Tibial artery (tissue), 4 donors: ENCODE measurements around the gene PNPLA1.

Source experiments
- DNase-seq, 2 donors: peaks; one replicate each; pipeline ENCODE4 v3.0.0-alpha.2; 2019
- H3K27ac ChIP-seq, 2 donors: fragments of 200-600 bp; sonication (generic) in 1 of 2; 1 replicate in 1 of 2; 2 replicates in 1 of 2; pipeline ENCODE4 v1.5.1; 2018 to 2019; ENCODE audit warnings: mild to moderate bottlenecking in 1 of 2
- H3K27me3 ChIP-seq, 2 donors: fragments of 200-600 bp; sonication (generic) in 1 of 2; one replicate each; pipeline versions ENCODE4 v1.5.1 to v1.6.0; 2016 to 2019
- H3K36me3 ChIP-seq, 3 donors: fragments of 200-600 bp; sonication (generic) in 2 of 3; one replicate each; pipeline ENCODE4 v1.5.1; 2016 to 2019; ENCODE audit warnings: mild to moderate bottlenecking in 2 of 3
- H3K4me1 ChIP-seq, 4 donors: fragments of 200-600 bp; sonication (generic) in 2 of 4; 1 replicate in 3 of 4; 2 replicates in 1 of 4; pipeline ENCODE4 v1.5.1; 2016 to 2019
- H3K4me3 ChIP-seq, 2 donors: fragments of 200-600 bp; sonication (generic) in 1 of 2; 1 replicate in 1 of 2; 2 replicates in 1 of 2; pipeline ENCODE4 v1.5.1; 2018 to 2019; ENCODE audit warnings: mild to moderate bottlenecking in 2 of 2
- H3K9me3 ChIP-seq, 3 donors: fragments of 200-600 bp; sonication (generic) in 1 of 3; one replicate each; pipeline ENCODE4 v1.5.1; 2016 to 2019
- intact Hi-C: fragments of 100-400 bp; cut with DNase I; formaldehyde crosslinking; loops from one replicate; pipeline ENCODE4 v1.15.0; 2023; ENCODE audit warnings: low total_unique reads
- TF ChIP-seq, protein P1 (sequence below), 2 experiments: fragments of 200-600 bp in 1 of 2; fragments of 450-650 bp in 1 of 2; IDR thresholded peaks; one replicate each; pipeline ENCODE4 v1.5.1; 2017 to 2019; ENCODE audit warnings: antibody characterized with exemption in 2 of 2, mild to moderate bottlenecking in 1 of 2, moderate library complexity in 1 of 2

PNPLA1 gene

GRCh38 chr6:36357872-36358225, 88.0 kb downstream of the PNPLA1 start:
- intact Hi-C loops, result loop anchor here (5.0 kb wide), 2 partner anchors 236 to 316 kb away; no protein-coding TSS in a partner anchor
- peaks cover 0 to 31% (median 22%) of the 10 kb centered on the region in 4 donors for H3K4me1 ChIP-seq
- TF ChIP-seq, protein P1, sequence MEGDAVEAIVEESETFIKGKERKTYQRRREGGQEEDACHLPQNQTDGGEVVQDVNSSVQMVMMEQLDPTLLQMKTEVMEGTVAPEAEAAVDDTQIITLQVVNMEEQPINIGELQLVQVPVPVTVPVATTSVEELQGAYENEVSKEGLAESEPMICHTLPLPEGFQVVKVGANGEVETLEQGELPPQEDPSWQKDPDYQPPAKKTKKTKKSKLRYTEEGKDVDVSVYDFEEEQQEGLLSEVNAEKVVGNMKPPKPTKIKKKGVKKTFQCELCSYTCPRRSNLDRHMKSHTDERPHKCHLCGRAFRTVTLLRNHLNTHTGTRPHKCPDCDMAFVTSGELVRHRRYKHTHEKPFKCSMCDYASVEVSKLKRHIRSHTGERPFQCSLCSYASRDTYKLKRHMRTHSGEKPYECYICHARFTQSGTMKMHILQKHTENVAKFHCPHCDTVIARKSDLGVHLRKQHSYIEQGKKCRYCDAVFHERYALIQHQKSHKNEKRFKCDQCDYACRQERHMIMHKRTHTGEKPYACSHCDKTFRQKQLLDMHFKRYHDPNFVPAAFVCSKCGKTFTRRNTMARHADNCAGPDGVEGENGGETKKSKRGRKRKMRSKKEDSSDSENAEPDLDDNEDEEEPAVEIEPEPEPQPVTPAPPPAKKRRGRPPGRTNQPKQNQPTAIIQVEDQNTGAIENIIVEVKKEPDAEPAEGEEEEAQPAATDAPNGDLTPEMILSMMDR (IDR thresholded peaks at IDR 0.05), result no peak
- DNase-seq, result no peak
- no peaks in the 10 kb centered on the region for H3K9me3 ChIP-seq
- H3K27me3 ChIP-seq, result peaks cover 0 to 1% of the 10 kb centered on the region in 2 donors
- peak overlapping the region; percentile 46 to 53 for H3K27ac ChIP-seq
- H3K36me3 ChIP-seq, result no peaks in the 10 kb centered on the region
- no peak overlapping the region for H3K4me3 ChIP-seq
